ENCODE results near the gene ASGR2.

- no peak for TF ChIP-seq CTCF (IDR thresholded peaks at IDR 0.05)
- no peak for TF ChIP-seq POLR2AphosphoS5 (IDR thresholded peaks at IDR 0.05)
These were observed 34.8 kb downstream of the ASGR2 start, which contains the start of gene CLEC10A for GRCh38 chr17:7079581-7080455.

Measured in transverse colon (tissue), 4 donors.